Activated CD8-positive, alpha-beta memory T cell treated with anti-CD3 and anti-CD28 coated beads, Interleukin-2, amount 50 U/mL, for 48 hours (primary cell): ENCODE results near the gene TTC28.
"Not testable (repeated sequence)": the region's sequence is repeated elsewhere in the genome, so short reads cannot be mapped to it uniquely, and the experiment has no call there.

Source experiments
- DNase-seq: peaks from one replicate; pipeline ENCODE4 v3.0.0-alpha.2; 2020

The TTC28 gene

DNA sequence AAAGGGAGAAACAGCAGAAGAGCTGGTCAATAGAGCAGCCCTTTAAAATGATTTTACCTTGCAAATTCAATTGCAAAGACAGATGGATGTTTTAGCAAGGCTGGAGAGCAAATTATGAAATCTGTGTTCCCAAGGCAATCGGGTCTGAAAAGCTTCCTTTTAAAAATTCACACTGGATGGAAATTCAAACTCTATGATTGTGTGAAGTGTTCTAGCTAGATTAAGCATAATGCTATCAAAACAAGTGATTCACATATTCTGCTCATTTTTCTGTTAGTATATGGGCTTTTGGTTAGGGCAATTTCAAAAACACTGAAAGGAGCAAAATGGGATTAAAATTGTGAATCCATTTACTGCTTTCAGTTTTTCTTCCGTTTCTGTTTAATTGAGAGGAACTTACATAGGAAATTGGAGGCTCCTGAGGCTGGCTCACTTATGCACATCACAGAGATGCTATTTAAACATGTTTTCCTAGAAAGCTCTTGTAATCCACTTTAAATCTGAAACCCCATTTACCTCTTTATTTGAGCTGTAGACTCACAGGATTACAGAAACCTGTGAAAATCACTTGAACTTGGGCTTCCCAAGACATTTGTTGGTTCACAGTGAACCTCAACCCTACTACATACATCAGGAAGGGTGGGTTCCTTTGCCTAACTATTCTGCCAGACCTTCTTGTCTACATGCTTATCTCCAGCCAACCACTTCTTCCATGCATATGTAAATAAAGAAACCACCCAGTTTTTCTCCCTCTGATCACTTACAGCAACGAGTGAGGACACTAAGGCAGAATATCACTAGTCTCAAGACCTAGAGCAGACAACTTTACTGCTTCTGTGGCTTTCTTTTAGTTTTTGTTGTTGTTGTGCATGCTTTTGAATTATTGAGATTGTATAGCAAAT is 558.7 kb downstream of the TTC28 start:
- DNase-seq, result no peak

DNA sequence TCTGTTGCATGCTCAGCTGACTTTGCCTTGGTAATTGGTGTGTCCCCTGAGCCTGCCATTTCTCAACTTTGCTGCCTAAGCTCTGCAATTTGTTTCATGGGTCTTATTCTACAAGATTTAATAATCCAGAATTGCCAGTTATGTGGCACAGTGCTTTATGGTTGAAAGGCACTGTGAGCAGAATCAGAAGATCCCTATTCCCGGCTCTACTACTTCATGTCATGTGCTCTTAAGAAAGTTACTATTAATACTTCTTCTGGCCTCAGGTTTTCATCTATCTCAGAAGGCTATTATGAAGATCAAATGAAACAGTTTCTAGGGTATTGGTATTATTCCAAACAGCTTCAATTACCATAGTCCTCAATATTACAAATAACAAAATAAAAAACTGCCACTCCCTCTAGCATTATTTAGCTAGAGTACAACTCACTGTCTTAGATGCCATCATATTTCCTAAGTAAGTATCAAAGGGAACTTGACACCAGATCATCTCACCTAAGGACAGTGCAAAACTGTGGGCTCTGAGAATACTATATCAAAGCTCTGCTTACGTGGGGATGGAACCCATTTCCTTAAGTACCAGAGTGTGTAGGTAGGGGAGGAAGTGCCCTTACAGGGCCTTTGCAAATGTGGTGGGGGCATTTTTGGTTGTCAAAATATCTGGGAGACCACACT is 560.5 kb downstream of the TTC28 start:
- DNase-seq, result no peak

DNA sequence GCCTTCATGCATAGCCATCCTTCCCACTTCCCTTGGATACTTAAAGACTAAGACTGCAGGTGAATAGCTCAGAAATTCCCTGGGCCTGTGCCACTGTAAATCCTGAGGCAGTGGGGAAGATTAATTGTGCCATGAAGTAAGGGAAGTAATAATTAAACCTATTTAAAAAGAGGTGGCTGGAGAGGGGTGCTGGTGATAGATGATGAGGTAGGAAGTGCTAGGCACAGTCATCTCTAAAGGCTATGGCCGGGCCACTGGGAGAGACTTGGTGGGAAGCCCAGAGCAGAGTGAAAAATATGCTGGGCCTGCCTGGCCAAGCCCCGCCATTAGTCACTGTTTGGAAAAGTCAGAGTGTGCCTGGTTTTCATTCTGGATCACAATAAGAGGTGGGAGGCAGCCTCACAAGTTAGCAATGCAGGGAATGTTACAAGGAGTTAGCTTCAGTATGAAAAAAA is 563.4 kb downstream of the TTC28 start:
- no peak for DNase-seq

GRCh38 chr22:28115426-28115825 is 564.2 kb downstream of the TTC28 start:
- no peak for DNase-seq

DNA sequence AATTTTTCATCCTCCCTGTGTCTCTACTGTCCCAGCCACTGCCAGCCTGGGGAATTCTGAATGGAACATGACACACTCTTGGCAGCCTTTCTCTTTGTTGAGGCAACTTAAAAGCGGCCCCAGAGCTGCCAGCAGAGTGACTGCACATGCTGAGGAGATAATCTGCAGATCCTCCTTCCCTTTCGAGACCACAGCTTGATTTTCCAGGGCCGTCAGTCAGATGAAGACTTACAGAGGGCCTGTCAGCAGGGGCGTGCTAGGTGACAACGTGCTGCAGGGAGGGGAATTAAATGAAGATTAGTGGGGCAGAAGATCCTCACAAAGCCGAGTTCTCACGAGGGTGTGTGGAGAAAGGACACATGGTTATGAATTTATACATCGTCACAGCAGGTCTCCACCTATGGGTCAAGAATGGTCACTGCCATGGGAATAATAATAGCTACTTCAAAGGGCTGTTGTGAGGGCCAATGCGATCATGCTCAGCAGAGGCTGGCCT is 567.0 kb downstream of the TTC28 start:
- no peak for DNase-seq

- DNase-seq, result no peak
Measured at GRCh38 chr22:28112190-28112544, 567.5 kb downstream of the TTC28 start.

- DNase-seq, result no peak
Measured at GRCh38 chr22:28111501-28112189, 568.0 kb downstream of the TTC28 start.

DNA sequence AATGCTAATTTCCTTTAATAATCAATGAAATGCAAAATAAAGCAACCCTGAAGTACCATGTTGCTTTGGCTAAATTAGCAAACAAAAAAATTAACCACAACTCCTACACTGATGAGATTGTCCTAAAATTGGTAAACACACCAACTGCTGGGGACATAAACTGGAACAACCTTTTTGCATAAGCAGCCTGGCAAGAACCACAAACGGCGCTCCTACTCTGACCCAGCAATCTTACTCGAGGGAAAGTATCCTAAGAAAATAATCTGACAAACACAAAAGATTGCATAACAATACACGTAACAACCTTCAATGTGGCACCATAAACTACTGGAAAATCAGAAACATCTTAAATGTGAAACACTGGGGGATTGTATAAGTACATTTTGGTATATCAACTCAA is 570.8 kb downstream of the TTC28 start:
- no peak for DNase-seq

- DNase-seq, result no peak
Measured at GRCh38 chr22:28106617-28107016, 573.0 kb downstream of the TTC28 start.

DNA sequence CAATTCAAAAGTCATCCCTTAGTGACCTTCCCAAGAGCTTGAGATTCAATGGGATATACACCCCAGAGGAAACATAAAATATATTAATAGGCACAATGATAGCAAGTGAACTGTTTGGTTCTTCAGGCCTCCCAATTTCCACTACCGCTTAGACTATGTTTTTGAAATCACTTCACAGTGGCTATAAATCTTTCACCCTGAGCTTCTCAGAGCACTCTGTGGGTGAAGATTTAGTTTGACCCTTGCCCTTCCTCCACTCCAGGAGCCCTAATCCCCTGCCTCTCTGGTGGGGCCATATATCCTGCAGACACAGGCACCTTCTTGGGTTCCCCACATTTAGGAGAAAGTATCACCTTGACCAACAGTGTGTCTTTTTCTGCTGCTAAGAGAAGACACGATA is 573.7 kb downstream of the TTC28 start:
- DNase-seq, result no peak

DNA sequence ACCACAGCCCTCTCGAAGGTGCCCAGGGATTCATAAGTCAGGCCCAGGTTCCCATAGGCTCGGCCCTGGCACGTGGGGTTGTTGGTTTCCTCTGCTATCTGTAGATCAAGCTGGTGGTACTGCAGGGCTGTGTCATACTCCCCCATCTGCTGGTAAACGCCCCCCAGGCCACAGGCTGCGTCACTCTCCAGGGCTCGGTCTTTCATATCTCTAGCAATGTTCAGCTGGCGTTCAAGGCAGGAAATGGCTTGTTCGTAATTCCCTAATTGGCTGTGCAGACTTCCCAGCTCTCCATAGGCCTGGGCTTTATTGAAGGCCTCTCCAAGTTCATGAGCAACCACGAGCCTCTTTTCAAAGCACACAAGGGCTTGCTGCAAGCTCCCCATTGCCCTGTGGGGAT is 574.2 kb downstream of the TTC28 start:
- no peak for DNase-seq

GRCh38 chr22:28103596-28103995 is 576.0 kb downstream of the TTC28 start:
- no peak for DNase-seq

DNA sequence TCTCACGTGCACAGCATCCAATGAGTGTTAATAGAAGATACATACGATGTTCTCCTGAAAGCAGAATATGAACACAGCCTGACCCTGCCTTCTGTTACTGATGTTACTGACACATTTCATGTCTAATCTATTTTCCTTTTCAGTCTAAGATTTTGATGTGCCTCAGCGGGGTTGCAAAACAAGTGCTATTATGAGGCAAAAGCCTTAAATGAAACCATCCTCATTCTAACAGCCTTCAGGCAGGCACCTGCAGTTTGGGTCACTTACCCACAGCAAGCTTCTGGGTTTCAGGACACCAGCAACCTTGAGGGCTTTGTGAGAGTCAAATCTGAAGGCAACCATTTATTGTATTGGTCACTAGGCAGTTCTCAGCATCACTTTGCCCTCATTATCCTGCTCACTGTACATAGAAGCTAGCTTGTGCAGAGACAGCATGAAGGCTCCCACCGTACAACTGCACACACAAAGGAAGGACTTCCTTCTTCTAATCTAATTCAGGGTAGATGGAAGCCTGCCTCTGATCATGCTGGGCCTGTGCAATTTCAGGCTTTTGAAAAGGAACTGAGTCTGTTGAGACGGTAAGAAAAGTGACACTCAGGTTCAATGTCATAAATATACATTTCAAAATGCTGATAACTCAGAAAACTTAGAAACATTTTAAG is 577.4 kb downstream of the TTC28 start:
- DNase-seq, result no peak

DNA sequence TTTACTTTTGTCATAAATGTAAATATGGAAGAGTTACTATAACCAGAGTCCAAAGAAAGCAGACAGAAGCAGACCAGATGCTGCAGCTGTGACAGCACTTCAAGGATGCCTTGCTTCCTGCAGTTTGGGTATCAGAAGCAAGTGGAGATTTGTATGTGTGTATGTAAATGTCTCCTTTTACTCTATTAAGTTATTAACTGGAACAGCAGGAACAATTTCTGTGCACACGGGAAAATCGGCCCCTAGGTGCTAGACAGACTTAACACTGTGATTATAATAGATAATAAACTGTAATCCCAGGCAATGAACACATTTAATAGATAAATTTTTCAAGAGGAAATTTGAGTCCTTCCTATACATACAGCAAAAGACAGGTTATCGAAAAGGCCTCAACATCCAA is 582.0 kb downstream of the TTC28 start:
- no peak for DNase-seq

- no peak for DNase-seq
Measured at GRCh38 chr22:28096161-28096560, 583.5 kb downstream of the TTC28 start.

- no peak for DNase-seq
Measured at GRCh38 chr22:28095316-28096095, 584.1 kb downstream of the TTC28 start.

DNA sequence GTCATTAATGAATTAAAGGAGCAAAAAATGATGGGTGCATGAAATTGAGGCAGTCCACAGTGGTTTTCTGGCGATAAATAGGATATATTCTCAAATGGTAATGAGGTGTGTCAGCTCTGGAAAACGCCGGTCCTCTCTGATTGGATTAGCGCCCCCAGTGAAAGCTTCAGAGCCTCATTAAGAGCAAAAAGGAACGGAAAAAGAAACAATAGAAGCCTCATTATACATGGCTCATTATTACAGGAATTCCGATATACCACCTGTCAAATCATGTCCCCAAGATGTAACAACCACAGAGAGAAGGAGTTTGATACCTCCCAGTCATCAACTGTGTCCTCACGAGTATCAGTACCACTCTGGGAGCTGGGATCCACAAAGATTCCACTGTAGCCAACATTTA is 584.9 kb downstream of the TTC28 start:
- DNase-seq, result no peak

- no peak for DNase-seq
Measured at GRCh38 chr22:28093711-28094110, 585.9 kb downstream of the TTC28 start.

GRCh38 chr22:28091486-28091885 is 588.2 kb downstream of the TTC28 start:
- no peak for DNase-seq

- DNase-seq, result not testable (repeated sequence)
Measured at GRCh38 chr22:28089541-28089940, 590.1 kb downstream of the TTC28 start.

DNA sequence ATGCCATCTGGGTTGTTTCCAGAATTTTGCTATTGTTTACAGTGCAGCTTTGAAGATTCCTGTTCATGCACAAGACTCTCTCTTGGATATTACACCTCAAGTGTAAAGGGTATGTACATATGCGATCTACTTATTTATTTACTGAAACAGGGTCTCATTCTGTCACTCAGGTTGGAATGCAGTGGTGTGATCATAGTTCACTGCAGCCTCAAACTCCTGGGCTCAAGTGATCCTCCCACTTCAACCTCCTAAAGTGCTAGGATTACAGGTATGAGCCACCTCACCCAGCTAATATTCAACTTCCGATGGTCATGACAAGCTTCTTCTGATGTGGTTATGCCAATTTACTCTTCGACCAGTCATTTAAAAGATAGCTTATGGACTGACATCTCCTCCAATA is 602.5 kb downstream of the TTC28 start:
- DNase-seq, result no peak

- no peak for DNase-seq
Measured at GRCh38 chr22:28075358-28075981, 604.2 kb downstream of the TTC28 start.
